Measurements from ENCODE around the gene ZNF687. TPM values are rescaled to one million over a fixed set of nuclear protein-coding genes. Genes with fewer than 3 reads are reported as not detected.
A peak's percentile ranks its signal among the peaks of the same experiment; 100 is the strongest.

ZNF687 gene
- total RNA-seq, 6 experiments from 2014 or later = 14.6 to 18.3 (median 15.9) TPM

DNA sequence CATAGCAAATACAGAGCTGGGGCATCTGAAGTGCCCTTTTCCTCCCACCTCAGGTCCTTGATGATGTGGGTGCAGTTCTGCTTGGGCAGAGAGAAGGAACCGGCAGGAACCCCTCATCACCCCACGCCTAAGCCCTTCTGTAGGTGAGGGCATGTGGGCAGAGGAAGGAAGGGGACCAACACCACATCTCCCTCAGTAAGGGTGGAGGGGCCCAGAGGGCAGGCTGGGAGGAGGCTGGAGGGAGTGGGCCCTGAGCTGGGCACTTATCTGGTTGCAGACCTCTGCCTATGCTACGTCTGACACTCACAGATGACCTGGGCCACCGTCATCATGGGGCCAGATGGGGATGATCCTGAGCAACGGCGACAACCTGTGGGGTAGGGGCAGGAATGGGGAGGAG lies 11.0 kb downstream of the ZNF687 start:
- Mint-ChIP-seq H3K4me1 (ENCODE audit: low read depth) (no peaks in the 10 kb centered on the region), H3K9me3 (no peaks in the 10 kb centered on the region), H3K36me3 (ENCODE audit: low read depth) (peaks cover 19% of the 10 kb centered on the region), H3K27me3 (ENCODE audit: insufficient read depth) (peaks cover 10% of the 10 kb centered on the region), H3K27ac (peak overlapping the region; percentile 27; the same call in 1 of the 2 replicates), H3K4me3 (no peak overlapping the region)
- TF ChIP-seq, protein P1, sequence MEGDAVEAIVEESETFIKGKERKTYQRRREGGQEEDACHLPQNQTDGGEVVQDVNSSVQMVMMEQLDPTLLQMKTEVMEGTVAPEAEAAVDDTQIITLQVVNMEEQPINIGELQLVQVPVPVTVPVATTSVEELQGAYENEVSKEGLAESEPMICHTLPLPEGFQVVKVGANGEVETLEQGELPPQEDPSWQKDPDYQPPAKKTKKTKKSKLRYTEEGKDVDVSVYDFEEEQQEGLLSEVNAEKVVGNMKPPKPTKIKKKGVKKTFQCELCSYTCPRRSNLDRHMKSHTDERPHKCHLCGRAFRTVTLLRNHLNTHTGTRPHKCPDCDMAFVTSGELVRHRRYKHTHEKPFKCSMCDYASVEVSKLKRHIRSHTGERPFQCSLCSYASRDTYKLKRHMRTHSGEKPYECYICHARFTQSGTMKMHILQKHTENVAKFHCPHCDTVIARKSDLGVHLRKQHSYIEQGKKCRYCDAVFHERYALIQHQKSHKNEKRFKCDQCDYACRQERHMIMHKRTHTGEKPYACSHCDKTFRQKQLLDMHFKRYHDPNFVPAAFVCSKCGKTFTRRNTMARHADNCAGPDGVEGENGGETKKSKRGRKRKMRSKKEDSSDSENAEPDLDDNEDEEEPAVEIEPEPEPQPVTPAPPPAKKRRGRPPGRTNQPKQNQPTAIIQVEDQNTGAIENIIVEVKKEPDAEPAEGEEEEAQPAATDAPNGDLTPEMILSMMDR (IDR thresholded peaks at IDR 0.05) = no peak
- no peak for DNase-seq

DNA sequence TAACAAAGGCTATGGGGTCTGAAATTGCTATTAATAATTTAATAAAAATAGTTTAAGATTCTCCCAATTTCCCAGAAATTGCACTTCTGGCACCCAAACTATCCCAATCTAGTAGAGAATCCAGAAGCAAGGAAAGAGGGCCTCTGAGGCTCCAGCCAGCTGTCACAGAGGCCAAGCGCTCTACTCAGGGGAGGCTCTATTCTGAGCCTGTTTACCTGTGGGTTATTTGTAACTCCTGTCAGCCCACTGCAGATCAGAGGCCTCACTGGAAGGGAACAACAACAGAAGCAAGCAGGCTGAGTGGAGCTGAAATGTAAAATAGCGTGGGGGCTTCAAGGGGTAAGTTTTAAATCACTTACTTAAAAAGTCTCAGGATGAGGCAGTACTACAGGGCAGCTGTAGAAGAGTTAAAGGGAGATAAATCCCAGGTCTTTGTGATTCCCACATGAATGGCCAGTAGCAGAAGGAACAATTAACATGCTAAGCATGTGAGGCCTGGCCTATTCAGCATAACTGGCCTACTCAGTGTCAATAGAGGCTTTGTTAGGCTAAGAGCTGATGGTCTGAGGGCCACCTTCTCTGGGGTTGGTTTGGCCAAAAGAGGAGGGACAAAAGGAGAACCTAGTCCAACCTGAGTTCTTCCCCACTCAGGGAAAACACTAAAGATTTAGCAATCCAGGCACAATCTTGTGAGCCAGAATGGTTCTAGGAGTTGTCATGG lies 12.8 kb downstream of the ZNF687 start:
- TF ChIP-seq, protein P1 (IDR thresholded peaks at IDR 0.05) = no peak

DNA sequence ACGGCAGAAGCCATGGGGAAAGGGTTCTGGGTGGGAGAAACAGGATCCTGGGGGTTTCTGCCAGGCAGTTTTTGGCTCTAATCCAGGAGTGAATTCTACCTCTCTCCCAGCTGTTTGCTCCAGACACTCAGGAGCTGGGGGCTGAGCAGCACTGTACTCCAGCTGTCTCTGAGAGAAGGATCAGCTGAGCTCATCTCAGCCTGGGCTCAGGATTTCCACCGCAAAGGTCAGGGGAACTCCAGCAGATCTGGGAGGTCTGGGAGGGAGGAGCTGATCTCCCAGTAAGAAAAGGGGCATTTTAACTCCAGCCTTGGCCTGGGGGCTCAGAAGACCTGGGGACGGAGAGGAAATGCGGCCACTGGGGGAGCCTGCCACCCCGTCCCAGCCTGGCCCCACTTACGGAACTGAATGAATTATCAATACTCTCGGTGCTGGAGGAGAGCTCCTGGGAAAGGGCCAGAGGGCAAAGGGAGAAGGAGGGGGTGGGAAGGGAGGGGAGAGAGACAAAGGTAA lies 27.8 kb downstream of the ZNF687 start:
- DNase-seq = no peak
- H3K4me3 Mint-ChIP-seq = no peak overlapping the region
- H3K9me3 Mint-ChIP-seq = no peaks in the 10 kb centered on the region
- peaks cover 51% of the 10 kb centered on the region for H3K4me1 Mint-ChIP-seq (ENCODE audit: low read depth)
- H3K36me3 Mint-ChIP-seq (ENCODE audit: low read depth) = peaks cover 51% of the 10 kb centered on the region
- TF ChIP-seq, protein P1 (IDR thresholded peaks at IDR 0.05) = no peak
- H3K27me3 Mint-ChIP-seq (ENCODE audit: insufficient read depth) = no peaks in the 10 kb centered on the region
- 0 out of 2 replicates have a peak overlapping the region, but pooled peaks have one; percentile 31 for H3K27ac Mint-ChIP-seq

More for the DNA sequence above, 12.8 kb downstream of the ZNF687 start:
- Mint-ChIP-seq H3K4me1 (ENCODE audit: low read depth) (no peaks in the 10 kb centered on the region), H3K27ac (no peak overlapping the region; the same call in 1 of the 2 replicates), H3K36me3 (ENCODE audit: low read depth) (peaks cover 21% of the 10 kb centered on the region), H3K4me3 (no peak overlapping the region), H3K27me3 (ENCODE audit: insufficient read depth) (peaks cover 10% of the 10 kb centered on the region), H3K9me3 (no peaks in the 10 kb centered on the region)
- no peak for DNase-seq

DNA sequence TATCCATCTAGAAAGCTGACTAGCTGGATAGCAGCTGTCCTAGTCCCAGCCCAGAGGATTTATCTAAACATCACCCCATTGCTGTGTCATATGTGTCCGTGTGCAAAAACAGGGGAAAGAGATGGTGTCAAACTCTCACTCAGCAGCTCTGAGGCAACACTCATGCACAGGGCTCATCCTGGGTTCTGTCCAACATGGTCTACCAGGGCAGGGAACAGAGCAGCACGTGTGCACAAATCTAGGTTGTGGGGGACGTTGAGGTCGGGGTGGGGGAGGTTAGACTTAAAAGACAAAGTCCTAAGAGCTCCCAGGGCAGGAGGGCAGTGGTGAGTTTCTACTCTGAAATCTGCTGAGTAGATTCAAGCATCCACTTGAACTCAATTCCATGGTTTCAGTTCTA lies 28.9 kb downstream of the ZNF687 start:
- Mint-ChIP-seq H3K9me3 (no peaks in the 10 kb centered on the region), H3K4me3 (peak overlapping the region; percentile 36), H3K27me3 (ENCODE audit: insufficient read depth) (no peaks in the 10 kb centered on the region; the same call in 1 of the 2 replicates), H3K4me1 (ENCODE audit: low read depth) (peaks cover 61% of the 10 kb centered on the region), H3K27ac (peak overlapping the region; percentile 95), H3K36me3 (ENCODE audit: low read depth) (peaks cover 52% of the 10 kb centered on the region)
- TF ChIP-seq, protein P1 (IDR thresholded peaks at IDR 0.05) = no peak
- DNase-seq = no peak

DNA sequence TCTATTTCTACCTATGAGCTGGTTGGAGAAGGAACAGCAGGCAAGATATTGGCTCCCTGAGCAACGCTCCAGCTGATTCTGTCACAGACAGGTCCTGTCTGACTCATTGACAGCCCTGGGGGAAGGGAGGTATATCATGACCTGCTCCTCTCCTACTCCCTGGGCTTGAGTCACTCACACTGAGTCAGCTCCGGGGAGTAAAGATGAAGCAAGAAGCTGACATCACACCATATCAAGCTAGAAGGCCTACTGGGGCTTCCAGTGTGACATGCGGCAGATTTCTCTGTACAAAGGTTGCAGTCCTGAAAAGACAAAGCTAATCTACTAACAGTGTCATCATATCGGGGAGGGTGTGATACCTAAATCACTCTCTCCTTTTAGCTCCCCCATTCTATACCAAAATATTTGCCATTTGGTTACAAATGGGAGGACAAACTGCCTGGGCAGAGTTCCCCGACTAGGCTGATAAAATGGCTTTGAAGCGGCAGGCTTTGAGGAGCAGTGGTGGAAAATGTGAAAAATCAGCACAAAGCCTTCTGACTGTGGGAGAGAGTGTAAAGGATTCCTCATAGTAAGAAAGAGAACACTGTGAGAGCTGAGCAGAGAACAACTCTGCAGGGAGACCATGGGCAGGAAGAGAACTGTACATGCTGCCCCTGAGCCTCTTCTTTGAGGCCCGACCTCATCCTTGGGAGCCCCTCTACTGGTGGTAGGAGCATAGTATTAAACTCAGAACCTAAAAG lies 29.7 kb downstream of the ZNF687 start:
- TF ChIP-seq, protein P1 (IDR thresholded peaks at IDR 0.05) = 0 out of 2 replicates have a peak, but pooled peaks have one; percentile 12
- peaks cover 53% of the 10 kb centered on the region for H3K36me3 Mint-ChIP-seq (ENCODE audit: low read depth)
- H3K27me3 Mint-ChIP-seq (ENCODE audit: insufficient read depth) = no peaks in the 10 kb centered on the region; the same call in none of the 2 replicates
- no peaks in the 10 kb centered on the region for H3K9me3 Mint-ChIP-seq
- H3K27ac Mint-ChIP-seq = peak overlapping the region; percentile 95
- peak overlapping the region; percentile 49 for H3K4me3 Mint-ChIP-seq
- peak; percentile 99 for DNase-seq
- H3K4me1 Mint-ChIP-seq (ENCODE audit: low read depth) = peaks cover 61% of the 10 kb centered on the region

All from HFFc6 (cell line).